IMR-90 (cell line): Measurements from ENCODE around the gene KLHL6. TPM values are rescaled to one million over a fixed set of nuclear protein-coding genes. Genes with fewer than 3 reads are reported as not detected.
A peak's percentile ranks its signal among the peaks of the same experiment; 100 is the strongest.

Source experiments
- ATAC-seq: fragments of 200-7000 bp; cut with Tn5 transposase; 2 replicates; pipeline ENCODE4 v1.9.1; 2020; ENCODE audit warnings: low read depth, mild to moderate bottlenecking, moderate library complexity
- BruUV-seq: library from RNA; stranded (reverse); fragments of 400-500 nt; replicated peaks from 2 replicates; lab custom pipeline; 2021; lab: Mats Ljungman, UMichigan
- CTCF ChIA-PET: fragments of 300-600 bp; formaldehyde crosslinking; extraction: SDS; loops from one replicate; lab custom pipeline; 2021; ENCODE audit warnings: antibody characterized with exemption; lab: Yijun Ruan, JAX
- POLR2A ChIA-PET: fragments of 300-600 bp; sonication (Branson Sonifier 250); formaldehyde crosslinking; loops from one replicate; lab custom pipeline; 2022; ENCODE audit warnings: antibody characterized with exemption; ENCODE audit not compliant: unreplicated experiment; lab: Charles Lee
- DNase-seq: peaks from one replicate; pipeline ENCODE4 v3.0.0; 2013
- H2AFZ ChIP-seq: replicated peaks from 2 replicates; pipeline ENCODE3; 2013; ENCODE audit warnings: low read length, mild to moderate bottlenecking; ENCODE audit not compliant: poor library complexity
- H2AK5ac ChIP-seq: 2 replicates; pipeline ENCODE4 v1.6.1; 2013; ENCODE audit warnings: low read depth, low read length, inconsistent platforms
- H2AK9ac ChIP-seq: replicated peaks from 2 replicates; pipeline ENCODE3; 2013; ENCODE audit warnings: mild to moderate bottlenecking, low read depth, low read length, moderate library complexity; ENCODE audit not compliant: poor library complexity
- H2BK120ac ChIP-seq: 2 replicates; pipeline ENCODE4 v1.6.1; 2013; ENCODE audit warnings: low read depth, low read length, inconsistent platforms
- H2BK15ac ChIP-seq: 3 replicates; pipeline ENCODE4 v1.6.1; 2013; ENCODE audit warnings: low read depth, low read length, inconsistent platforms
- H2BK20ac ChIP-seq: 2 replicates; pipeline ENCODE4 v1.6.1; 2013; ENCODE audit warnings: low read depth, mild to moderate bottlenecking, inconsistent platforms, low read length, moderate library complexity
- H2BK5ac ChIP-seq: 2 replicates; pipeline ENCODE4 v1.6.1; 2013; ENCODE audit warnings: mild to moderate bottlenecking, low read depth, low read length, inconsistent platforms; ENCODE audit not compliant: poor library complexity, severe bottlenecking
- H3K14ac ChIP-seq: replicated peaks from 2 replicates; pipeline ENCODE4 v1.6.1; 2013; ENCODE audit warnings: low read depth, low read length, inconsistent platforms
- H3K18ac ChIP-seq: 2 replicates; pipeline ENCODE4 v1.6.1; 2013; ENCODE audit warnings: low read depth, low read length, control low read depth
- H3K23ac ChIP-seq: 2 replicates; pipeline ENCODE4 v1.6.1; 2013; ENCODE audit warnings: low read depth, low read length, inconsistent platforms
- H3K27ac ChIP-seq: 2 replicates; pipeline ENCODE4 v1.5.1; 2013; ENCODE audit warnings: mild to moderate bottlenecking, control low read depth, low read length; ENCODE audit not compliant: insufficient read depth
- H3K27me3 ChIP-seq: 2 replicates; pipeline ENCODE4 v1.6.1; 2013; ENCODE audit warnings: low read length; ENCODE audit not compliant: control insufficient read depth, insufficient read depth
- H3K36me3 ChIP-seq: 2 replicates; pipeline ENCODE4 v1.6.1; 2013; ENCODE audit warnings: low read length, mixed read lengths; ENCODE audit not compliant: control insufficient read depth, insufficient read depth
- H3K4ac ChIP-seq: 2 replicates; pipeline ENCODE4 v1.6.1; 2013; ENCODE audit warnings: low read depth, low read length, inconsistent platforms
- H3K4me1 ChIP-seq: 2 replicates; pipeline ENCODE4 v1.6.1; 2013; ENCODE audit warnings: low read length, mixed read lengths; ENCODE audit not compliant: control insufficient read depth, insufficient read depth
- H3K4me2 ChIP-seq: 2 replicates; pipeline ENCODE4 v1.6.1; 2013; ENCODE audit warnings: low read depth, mild to moderate bottlenecking, control low read depth, low read length, moderate library complexity
- H3K4me3 ChIP-seq: 2 replicates; pipeline ENCODE4 v1.5.1; 2013; ENCODE audit warnings: low read depth, mild to moderate bottlenecking, control low read depth, low read length, moderate library complexity; ENCODE audit not compliant: insufficient read depth
- H3K56ac ChIP-seq: 2 replicates; pipeline ENCODE4 v1.6.1; 2013; ENCODE audit warnings: low read length, inconsistent platforms; ENCODE audit not compliant: insufficient read depth; ENCODE audit errors: extremely low read depth
- H3K79me1 ChIP-seq, 2 experiments: 2 replicates each; pipeline ENCODE4 v1.6.1; 2013; ENCODE audit warnings: low read length in 2 of 2, inconsistent platforms in 1 of 2, low read depth in 1 of 2
- H3K9ac ChIP-seq: 2 replicates; pipeline ENCODE4 v1.6.1; 2013; ENCODE audit warnings: low read depth, low read length, control low read depth
- H3K9me1 ChIP-seq: 2 replicates; pipeline ENCODE4 v1.6.1; 2013; ENCODE audit warnings: low read length, inconsistent platforms; ENCODE audit not compliant: insufficient read depth
- H3K9me3 ChIP-seq: 2 replicates; pipeline ENCODE4 v1.6.1; 2013; ENCODE audit warnings: low read length; ENCODE audit not compliant: control insufficient read depth, insufficient read depth
- H4K20me1 ChIP-seq: 2 replicates; pipeline ENCODE4 v1.6.1; 2013; ENCODE audit warnings: low read length, inconsistent platforms; ENCODE audit not compliant: insufficient read depth
- H4K5ac ChIP-seq: 2 replicates; pipeline ENCODE4 v1.6.1; 2013; ENCODE audit warnings: mild to moderate bottlenecking, low read depth, low read length, control low read depth
- H4K8ac ChIP-seq, 2 experiments: 2 replicates each; pipeline ENCODE4 v1.6.1; 2013; ENCODE audit warnings: low read depth in 2 of 2, low read length in 2 of 2, control low read depth in 1 of 2, inconsistent platforms in 1 of 2
- H4K91ac ChIP-seq: 2 replicates; pipeline ENCODE4 v1.6.1; 2013; ENCODE audit warnings: low read depth, low read length, inconsistent platforms; ENCODE audit not compliant: insufficient read depth
- BHLHE40 ChIP-seq: fragments of 150-350 bp; IDR thresholded peaks from 2 replicates; pipeline ENCODE4 v1.6.1; 2016; ENCODE audit warnings: mild to moderate bottlenecking, low read depth, low read length
- CEBPB ChIP-seq: IDR thresholded peaks from 2 replicates; pipeline ENCODE4 v1.6.1; 2012; ENCODE audit warnings: low read depth, low read length, improper control_type of control experiment
- CHD1 ChIP-seq: IDR thresholded peaks from 2 replicates; pipeline ENCODE4 v1.6.1; 2012; ENCODE audit warnings: low read depth, low read length, improper control_type of control experiment
- ELK1 ChIP-seq: fragments of 150-350 bp; IDR thresholded peaks from 2 replicates; pipeline ENCODE4 v1.6.1; 2016; ENCODE audit warnings: low read depth, mild to moderate bottlenecking, low read length, moderate library complexity, borderline replicate concordance
- FOS ChIP-seq: fragments of 150-350 bp; IDR thresholded peaks from 2 replicates; pipeline ENCODE4 v1.6.1; 2016; ENCODE audit warnings: low read depth, low read length
- MAFK ChIP-seq: IDR thresholded peaks from 2 replicates; pipeline ENCODE4 v1.6.1; 2012; ENCODE audit warnings: low read depth, low read length, improper control_type of control experiment
- MAZ ChIP-seq: IDR thresholded peaks from 2 replicates; pipeline ENCODE4 v1.6.1; 2012; ENCODE audit warnings: low read depth, mild to moderate bottlenecking, low read length, improper control_type of control experiment, moderate library complexity, borderline replicate concordance
- MXI1 ChIP-seq: IDR thresholded peaks from 2 replicates; pipeline ENCODE4 v1.6.1; 2012; ENCODE audit warnings: low read depth, mild to moderate bottlenecking, low read length, moderate library complexity, borderline replicate concordance
- RAD21 ChIP-seq: IDR thresholded peaks from 2 replicates; pipeline ENCODE4 v1.6.1; 2012; ENCODE audit warnings: low read length, improper control_type of control experiment
- RCOR1 ChIP-seq: IDR thresholded peaks from 2 replicates; pipeline ENCODE4 v1.6.1; 2012; ENCODE audit warnings: mild to moderate bottlenecking, low read length, improper control_type of control experiment; ENCODE audit not compliant: insufficient replicate concordance
- RFX5 ChIP-seq: IDR thresholded peaks from 2 replicates; pipeline ENCODE4 v1.8.0; 2012; ENCODE audit warnings: low read depth, mild to moderate bottlenecking, low read length, moderate library complexity
- SMC3 ChIP-seq: fragments of 150-350 bp; IDR thresholded peaks from 2 replicates; pipeline ENCODE4 v1.6.1; 2016; ENCODE audit warnings: low read depth, mild to moderate bottlenecking, antibody characterized with exemption, low read length, moderate library complexity
- WGBS, 2 experiments: methylation state at CpG; one replicate each; pipeline versions ENCODE4 v1.1.5 to v1.1.7; 2013; ENCODE audit warnings: missing lambda C conversion rate in 2 of 2; ENCODE audit not compliant: insufficient read length in 1 of 2; ENCODE audit errors: extremely low coverage in 2 of 2; 5-methylcytosine and 5-hydroxymethylcytosine counted together
- dilution Hi-C: fragments of 300-500 bp; cut with HindIII; formaldehyde crosslinking; loops from one replicate; pipeline ENCODE4 v1.14.3; 2018; ENCODE audit warnings: low sequenced_read_pairs; ENCODE audit not compliant: unreplicated experiment
- in situ Hi-C: fragments of 300-500 bp; cut with MboI; formaldehyde crosslinking; loops from 3 replicates; pipeline ENCODE4 v1.14.3; 2019; ENCODE audit warnings: low sequenced_read_pairs, inconsistent platforms, mixed read lengths
- intact Hi-C: fragments of 100-400 bp; cut with micrococcal nuclease; formaldehyde crosslinking; loops from 2 replicates; pipeline ENCODE4 v1.10.0; 2022
- polyA plus RNA-seq, 3 experiments: library from polyadenylated mRNA; depleted of rRNA; stranded (reverse); fragments of >200 nt; gene quantifications; 2 replicates each; pipeline ENCODE4 v1.2.3, GENCODE V29; 2012; ENCODE audit warnings: low replicate concordance in 1 of 3
- total RNA-seq: library from RNA; depleted of rRNA; stranded (reverse); fragments of >200 nt; gene quantifications from 2 replicates; pipeline ENCODE4 v1.2.3, GENCODE V29; 2012
- TF ChIP-seq, protein P1 (sequence below): conservative IDR thresholded peaks from 2 replicates; pipeline ENCODE4 v1.5.1; 2012; ENCODE audit warnings: mild to moderate bottlenecking, low read depth, low read length, improper control_type of control experiment

Gene KLHL6
- total and polyA plus RNA-seq, 2 of the 4 experiments (the other 2 are of a cell fraction), result not detected

DNA sequence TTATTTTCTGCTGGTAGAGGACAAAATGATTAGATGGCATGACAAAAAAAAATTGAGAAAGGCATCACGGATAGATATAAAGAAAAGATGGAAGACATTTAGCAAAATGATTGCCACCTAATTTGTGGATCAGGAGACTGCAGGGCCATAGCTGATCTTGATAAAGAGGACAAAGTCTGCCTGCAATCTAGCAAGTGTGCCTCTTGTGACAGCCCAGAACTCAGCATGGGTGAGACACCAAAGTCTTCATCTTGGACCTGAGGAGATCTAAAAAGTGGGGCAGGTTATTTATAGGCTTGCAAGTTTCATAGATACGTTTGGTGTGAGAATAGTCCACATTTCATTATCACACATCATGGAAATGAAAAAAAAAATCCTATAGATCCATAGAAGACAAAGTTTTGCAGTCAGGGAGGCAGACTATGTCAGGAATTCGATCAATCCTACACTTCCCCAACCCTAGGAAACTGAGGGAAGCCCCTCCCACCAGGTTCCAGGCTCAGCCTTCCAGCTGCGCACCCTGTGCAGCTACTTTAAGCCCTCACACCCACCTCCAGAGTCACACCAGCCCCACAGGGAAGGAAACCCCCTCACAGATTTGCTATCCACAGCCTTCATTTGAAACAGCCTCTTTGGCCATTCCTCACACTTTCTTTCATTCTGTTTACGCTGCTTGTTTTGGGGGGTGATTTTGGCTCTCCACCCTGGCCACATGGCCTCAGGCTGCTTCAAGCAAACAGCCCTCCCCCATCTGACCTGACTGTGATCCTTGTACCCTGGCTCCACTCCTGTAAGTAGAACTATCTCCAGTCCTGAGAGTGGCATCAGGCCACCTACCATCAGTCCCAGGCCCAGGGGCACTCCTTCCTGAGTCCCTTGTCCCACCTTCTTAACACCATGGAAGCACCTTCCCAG lies 28.1 kb upstream of the KLHL6 start:
- no peak overlapping the region for H4K5ac ChIP-seq
- ChIA-PET CTCF (interaction anchor here (1.1 kb wide), 1 partner anchor 81 kb away, joined by 3 read pairs; no protein-coding TSS in a partner anchor), POLR2A (no interaction called here)
- no peak overlapping the region for H3K56ac ChIP-seq
- TF ChIP-seq FOS, result no peak
- no peak for TF ChIP-seq CEBPB
- no peak for TF ChIP-seq MAZ
- no peak for TF ChIP-seq RAD21
- no peak for TF ChIP-seq MXI1
- TF ChIP-seq SMC3, result no peak
- no peak for TF ChIP-seq ELK1
- TF ChIP-seq BHLHE40, result no peak
- no peak for TF ChIP-seq CHD1
- TF ChIP-seq, protein P1, sequence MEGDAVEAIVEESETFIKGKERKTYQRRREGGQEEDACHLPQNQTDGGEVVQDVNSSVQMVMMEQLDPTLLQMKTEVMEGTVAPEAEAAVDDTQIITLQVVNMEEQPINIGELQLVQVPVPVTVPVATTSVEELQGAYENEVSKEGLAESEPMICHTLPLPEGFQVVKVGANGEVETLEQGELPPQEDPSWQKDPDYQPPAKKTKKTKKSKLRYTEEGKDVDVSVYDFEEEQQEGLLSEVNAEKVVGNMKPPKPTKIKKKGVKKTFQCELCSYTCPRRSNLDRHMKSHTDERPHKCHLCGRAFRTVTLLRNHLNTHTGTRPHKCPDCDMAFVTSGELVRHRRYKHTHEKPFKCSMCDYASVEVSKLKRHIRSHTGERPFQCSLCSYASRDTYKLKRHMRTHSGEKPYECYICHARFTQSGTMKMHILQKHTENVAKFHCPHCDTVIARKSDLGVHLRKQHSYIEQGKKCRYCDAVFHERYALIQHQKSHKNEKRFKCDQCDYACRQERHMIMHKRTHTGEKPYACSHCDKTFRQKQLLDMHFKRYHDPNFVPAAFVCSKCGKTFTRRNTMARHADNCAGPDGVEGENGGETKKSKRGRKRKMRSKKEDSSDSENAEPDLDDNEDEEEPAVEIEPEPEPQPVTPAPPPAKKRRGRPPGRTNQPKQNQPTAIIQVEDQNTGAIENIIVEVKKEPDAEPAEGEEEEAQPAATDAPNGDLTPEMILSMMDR, result no peak
- TF ChIP-seq RFX5, result no peak
- no peak for TF ChIP-seq MAFK
- TF ChIP-seq RCOR1, result no peak
- H2BK15ac ChIP-seq, result no peak overlapping the region
- no peaks in the 10 kb centered on the region for H3K79me1 ChIP-seq
- peak overlapping the region; percentile 16 for H2AFZ ChIP-seq
- no peaks in the 10 kb centered on the region for H3K36me3 ChIP-seq
- H3K4me1 ChIP-seq, result peaks cover 8% of the 10 kb centered on the region; the same call in 1 of the 2 replicates
- H3K27ac ChIP-seq, result peak overlapping the region; percentile 68; the same call in 1 of the 2 replicates
- no peak overlapping the region for H2BK120ac ChIP-seq
- ATAC-seq, result no peak; the same call in 1 of the 2 replicates
- peak overlapping the region; percentile 41; the same call in 1 of the 2 replicates for H3K18ac ChIP-seq
- no peak overlapping the region for H3K4me3 ChIP-seq
- no peak overlapping the region for H4K91ac ChIP-seq
- H3K4ac ChIP-seq, result no peak overlapping the region
- no peak overlapping the region for H3K14ac ChIP-seq
- in situ Hi-C loops (no loop called here), dilution Hi-C loops (no loop called here), intact Hi-C loops (loop anchor here (5.0 kb wide), 1 partner anchor 116 kb away; no protein-coding TSS in a partner anchor)
- H2AK5ac ChIP-seq, result no peak overlapping the region
- H3K27me3 ChIP-seq, result peaks cover 10% of the 10 kb centered on the region
- H2BK20ac ChIP-seq, result no peak overlapping the region
- peak overlapping the region; percentile 1 for H2BK5ac ChIP-seq
- no peak overlapping the region for H3K23ac ChIP-seq
- no peaks in the 10 kb centered on the region for H4K20me1 ChIP-seq
- H3K9ac ChIP-seq, result no peak overlapping the region
- H3K4me2 ChIP-seq, result no peak overlapping the region
- H3K9me1 ChIP-seq, result 0 out of 2 replicates have a peak, but pooled peaks cover 3% of the 10 kb centered on the region
- peak overlapping the region in 1 of 2 experiments; percentile 14; a peak in 1 of 4 replicates for H4K8ac ChIP-seq
- BruUV-seq, result no TSS peak
- 50% methylated on average over 2 of the region's 5 CpGs; no CpG with 5 or more reads in 1 of the 2 experiments for WGBS, 2 experiments
- H2AK9ac ChIP-seq, result peak overlapping the region; percentile 51
- no peaks in the 10 kb centered on the region for H3K9me3 ChIP-seq
- DNase-seq, result no peak
